RWPE2 (cell line): ENCODE data around the gene RPP25L.

Experiments
- ATAC-seq: fragments of 200-7000 bp; cut with Tn5 transposase; 3 replicates; pipeline ENCODE4 v1.9.1; 2021; ENCODE audit warnings: low read depth
- DNase-seq: peaks from one replicate; pipeline ENCODE4 v3.0.0-alpha.2; 2020; ENCODE audit warnings: low spot score
- H3K27ac ChIP-seq: fragments of 450-650 bp; 2 replicates; pipeline ENCODE4 v1.5.1; 2017; ENCODE audit warnings: mild to moderate bottlenecking; ENCODE audit not compliant: poor library complexity, severe bottlenecking
- H3K27me3 ChIP-seq: fragments of 250-450 bp; sonication (Bioruptor Pico); 2 replicates; pipeline ENCODE4 v1.5.1; 2021; ENCODE audit warnings: mild to moderate bottlenecking, moderate library complexity; ENCODE audit not compliant: insufficient read depth, poor library complexity, severe bottlenecking
- H3K36me3 ChIP-seq: fragments of 250-450 bp; sonication (Bioruptor Pico); 2 replicates; pipeline ENCODE4 v1.5.1; 2020; ENCODE audit warnings: low read depth, mild to moderate bottlenecking, moderate library complexity
- H3K4me1 ChIP-seq: fragments of 250-450 bp; sonication (Bioruptor Pico); 2 replicates; pipeline ENCODE4 v1.5.1; 2021; ENCODE audit warnings: mild to moderate bottlenecking, moderate library complexity; ENCODE audit not compliant: insufficient read depth, poor library complexity, severe bottlenecking
- H3K4me3 ChIP-seq: fragments of 250-450 bp; sonication (Bioruptor Pico); 2 replicates; pipeline ENCODE4 v1.5.1; 2021; ENCODE audit warnings: mild to moderate bottlenecking, moderate library complexity; ENCODE audit not compliant: severe bottlenecking
- H3K9me3 ChIP-seq: fragments of 250-450 bp; sonication (Bioruptor Pico); 2 replicates; pipeline ENCODE4 v1.5.1; 2021; ENCODE audit warnings: mild to moderate bottlenecking, moderate library complexity; ENCODE audit not compliant: severe bottlenecking
- CTCF ChIP-seq: fragments of 450-650 bp; IDR thresholded peaks from one replicate; pipeline ENCODE4 v1.5.1; 2017; ENCODE audit warnings: mild to moderate bottlenecking, moderate library complexity; ENCODE audit not compliant: poor library complexity, severe bottlenecking

The RPP25L gene

GRCh38 chr9:34587271-34587670 lies 24.6 kb downstream of the RPP25L start:
- no peaks in the 10 kb centered on the region for H3K9me3 ChIP-seq

GRCh38 chr9:34585946-34586669 lies 25.8 kb downstream of the RPP25L start:
- Histone ChIP-seq H3K9me3 (no peaks in the 10 kb centered on the region), H3K4me3 (no peak overlapping the region), H3K27ac (no peak overlapping the region), H3K36me3 (no peaks in the 10 kb centered on the region), H3K4me1 (no peaks in the 10 kb centered on the region), H3K27me3 (peaks cover 61% of the 10 kb centered on the region)
- DNase-seq (no peak), ATAC-seq (no peak)
- no peak for TF ChIP-seq CTCF

More at GRCh38 chr9:34587271-34587670, 24.6 kb downstream of the RPP25L start:
- H3K27ac ChIP-seq: no peak overlapping the region
- H3K4me1 ChIP-seq: no peaks in the 10 kb centered on the region
- no peaks in the 10 kb centered on the region for H3K36me3 ChIP-seq
- ATAC-seq (no peak), DNase-seq (no peak)
- peaks cover 70% of the 10 kb centered on the region for H3K27me3 ChIP-seq
- no peak overlapping the region for H3K4me3 ChIP-seq
- no peak for TF ChIP-seq CTCF

DNA sequence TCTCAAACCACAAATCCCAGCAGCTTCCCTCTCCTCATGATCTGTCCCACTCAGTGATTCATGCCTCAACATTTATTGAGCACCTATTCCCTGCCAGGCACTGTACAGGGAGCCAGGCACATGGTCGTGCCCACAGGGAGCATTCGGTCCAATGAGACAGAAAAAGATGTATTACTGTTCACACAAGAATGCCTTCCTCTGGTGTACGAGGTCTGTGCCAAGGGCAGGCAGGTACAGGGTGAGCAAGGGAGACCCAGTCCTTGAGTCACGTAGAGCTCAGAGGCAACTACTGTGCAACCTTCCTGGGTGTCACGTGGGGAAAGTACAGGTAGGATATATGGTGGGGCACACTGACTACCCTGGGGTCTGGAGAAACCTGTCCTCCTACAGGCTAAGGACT lies 26.9 kb downstream of the RPP25L start:
- H3K4me1 ChIP-seq: no peaks in the 10 kb centered on the region
- no peak overlapping the region for H3K27ac ChIP-seq
- ATAC-seq (peak; percentile 33; the same call in 1 of the 3 replicates), DNase-seq (no peak)
- no peak overlapping the region for H3K4me3 ChIP-seq
- H3K27me3 ChIP-seq: peaks cover 53% of the 10 kb centered on the region
- no peaks in the 10 kb centered on the region for H3K9me3 ChIP-seq
- no peak for TF ChIP-seq CTCF
- H3K36me3 ChIP-seq: no peaks in the 10 kb centered on the region

DNA sequence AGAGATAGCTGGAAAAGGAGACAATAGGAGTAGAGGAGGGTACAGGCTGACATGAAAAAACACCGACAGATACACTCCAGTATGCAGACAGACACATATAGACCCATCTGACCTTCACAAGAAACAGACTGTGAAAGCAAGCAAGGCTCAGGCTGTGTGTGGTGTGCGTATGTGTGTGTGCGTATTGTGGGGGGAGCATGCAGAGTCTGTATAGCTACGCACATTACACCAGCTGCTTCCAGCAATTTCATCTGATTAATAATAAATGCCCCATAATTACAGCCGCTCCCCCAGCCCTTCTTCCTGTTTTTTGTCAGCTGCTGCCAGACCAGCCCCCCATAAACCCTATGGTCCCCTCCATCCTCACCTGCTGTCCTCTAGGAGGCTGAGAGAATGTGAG lies 29.1 kb downstream of the RPP25L start:
- H3K4me3 ChIP-seq: no peak overlapping the region
- TF ChIP-seq CTCF: no peak
- H3K27ac ChIP-seq: no peak overlapping the region
- peaks cover 53% of the 10 kb centered on the region for H3K27me3 ChIP-seq
- no peaks in the 10 kb centered on the region for H3K9me3 ChIP-seq
- ATAC-seq: no peak
- no peaks in the 10 kb centered on the region for H3K4me1 ChIP-seq
- no peak for DNase-seq
- H3K36me3 ChIP-seq: no peaks in the 10 kb centered on the region

DNA sequence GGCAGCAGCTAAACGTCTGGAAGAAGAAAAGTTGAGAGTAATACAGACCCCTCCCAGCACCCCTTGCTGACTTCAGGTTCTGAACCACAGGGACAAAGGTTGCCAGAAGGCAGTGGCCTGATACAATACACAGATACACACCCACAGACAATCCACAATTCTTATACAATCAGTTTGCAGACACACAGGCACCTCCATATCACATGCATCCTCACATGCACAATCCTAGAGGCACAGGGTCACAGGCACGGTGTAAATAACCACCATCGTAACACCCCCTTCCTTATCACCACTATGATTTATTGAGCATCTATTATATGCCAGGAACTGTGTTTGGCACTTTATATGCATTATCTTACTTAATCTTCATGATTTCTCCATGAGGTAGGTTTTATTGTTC lies 30.6 kb downstream of the RPP25L start:
- H3K27me3 ChIP-seq: peaks cover 52% of the 10 kb centered on the region

More for the DNA sequence above, 30.6 kb downstream of the RPP25L start:
- no peak for ATAC-seq
- no peak for TF ChIP-seq CTCF
- no peaks in the 10 kb centered on the region for H3K9me3 ChIP-seq
- H3K4me3 ChIP-seq: no peak overlapping the region
- no peak for DNase-seq
- H3K27ac ChIP-seq: no peak overlapping the region
- H3K4me1 ChIP-seq: no peaks in the 10 kb centered on the region
- H3K36me3 ChIP-seq: no peaks in the 10 kb centered on the region
